ENCODE measurements around the gene CYTH4.

DNA sequence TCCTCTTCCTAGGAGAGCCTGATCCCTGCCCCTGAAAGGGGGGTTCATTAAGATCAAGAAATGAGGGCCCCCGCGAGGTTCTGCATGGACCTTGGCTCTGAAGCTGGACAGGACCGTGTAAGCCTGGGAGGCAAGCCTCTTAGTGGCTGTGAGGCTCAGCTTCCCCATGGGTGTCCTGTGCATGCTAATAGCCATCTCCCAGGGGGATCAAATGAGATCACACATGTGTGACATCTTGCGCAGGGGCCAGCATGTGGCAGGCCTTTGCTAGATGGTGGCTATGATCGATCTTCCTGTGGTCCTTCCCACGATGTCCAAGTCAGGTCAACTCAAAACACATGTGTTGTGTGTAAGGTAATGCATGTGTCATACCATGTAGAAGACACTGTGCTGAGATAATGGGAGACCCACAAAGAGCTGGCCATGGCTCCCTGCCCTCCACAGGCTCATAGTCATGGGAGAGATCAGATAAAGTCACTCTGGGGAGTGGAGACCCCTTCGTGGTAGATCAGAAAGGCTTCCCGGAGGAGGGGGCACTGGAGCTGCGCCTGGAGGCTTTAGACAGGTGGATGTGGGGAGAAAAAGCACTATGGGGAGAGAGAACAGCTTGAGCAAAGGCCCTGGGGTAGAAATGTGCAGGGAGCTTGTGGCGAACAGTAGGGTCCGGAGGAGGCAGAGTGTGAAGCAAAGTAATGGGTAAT lies 41.9 kb upstream of the CYTH4 start:
- no peak for TF ChIP-seq YY1 (IDR thresholded peaks at IDR 0.05; ENCODE audit: insufficient read depth, insufficient read length)
- TF ChIP-seq ZNF274 (IDR thresholded peaks at IDR 0.05; ENCODE audit: low read depth, low read length), result no peak
- TF ChIP-seq SUZ12 (IDR thresholded peaks at IDR 0.05; ENCODE audit: extremely low read depth, insufficient read depth, insufficient read length), result no peak
